ENCODE measurements around the gene ZNF800. TPM values are rescaled to one million over a fixed set of nuclear protein-coding genes. Genes with fewer than 3 reads are reported as not detected.

Gene ZNF800
- total RNA-seq, 1 experiment from 2014 or later, result 21.4 TPM

DNA sequence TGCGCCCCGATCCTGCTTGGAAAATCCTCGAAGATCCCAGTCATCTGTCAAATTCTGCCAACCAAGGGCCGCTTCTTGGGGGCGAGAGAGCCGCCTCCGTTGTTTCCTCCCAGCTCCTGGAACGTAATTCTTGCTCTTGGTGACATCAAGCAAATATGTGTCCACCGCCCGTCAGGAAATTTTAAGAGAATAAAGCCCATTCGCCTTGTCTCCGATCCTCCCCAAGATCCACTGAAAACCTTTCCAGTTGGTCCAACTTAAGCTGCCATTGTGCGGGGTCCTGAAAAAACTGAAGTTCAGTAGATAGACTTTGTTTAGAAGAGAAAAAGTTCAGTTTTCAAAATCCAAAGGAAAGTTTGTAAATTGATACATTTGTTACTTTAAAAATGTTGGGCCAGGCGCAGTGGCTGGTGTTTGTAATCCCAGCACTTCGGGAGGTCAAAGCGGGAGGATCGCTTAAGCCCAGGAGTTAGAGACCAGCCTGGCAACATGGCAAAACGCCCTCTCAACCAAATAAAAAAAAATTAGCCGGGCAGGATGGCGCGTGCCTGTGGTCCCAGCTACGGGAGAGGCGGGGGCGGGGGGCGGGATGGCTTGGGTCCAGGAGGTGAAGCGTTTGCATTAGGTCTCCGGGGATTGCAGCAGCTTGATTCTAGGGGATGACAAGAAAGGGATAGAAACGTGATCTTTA lies 1.0 kb upstream of the ZNF800 start:
- in situ Hi-C loops (cut with HindIII; ENCODE audit: low pct_unique_long_range_greater_than_20kb, low sequenced_read_pairs), result no loop called here
- no peak for DNase-seq (ENCODE audit: low read depth, low spot score)

DNA sequence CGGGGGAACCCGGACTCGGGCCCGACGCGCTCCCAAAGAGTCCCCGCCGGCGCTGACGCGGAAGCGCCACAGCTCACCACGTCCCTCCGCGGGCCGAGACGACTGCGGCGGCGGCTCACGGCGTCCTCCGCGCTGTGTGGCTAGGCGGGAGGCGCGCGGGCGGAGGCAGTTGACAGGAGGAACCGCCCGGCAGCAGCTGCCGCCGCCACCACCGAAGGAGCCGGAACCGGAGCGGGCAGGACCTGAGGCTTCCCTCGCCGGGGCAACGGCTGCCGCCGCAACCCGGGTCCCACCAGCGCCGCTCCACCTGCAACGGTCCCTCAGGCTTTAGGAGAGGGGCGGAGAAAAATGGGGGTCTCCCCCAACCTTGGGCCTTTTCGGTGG lies 334 bp downstream of the ZNF800 start:
- in situ Hi-C loops (cut with HindIII; ENCODE audit: low pct_unique_long_range_greater_than_20kb, low sequenced_read_pairs), result no loop called here
- peak; percentile 57 for DNase-seq (ENCODE audit: low read depth, low spot score)

DNA sequence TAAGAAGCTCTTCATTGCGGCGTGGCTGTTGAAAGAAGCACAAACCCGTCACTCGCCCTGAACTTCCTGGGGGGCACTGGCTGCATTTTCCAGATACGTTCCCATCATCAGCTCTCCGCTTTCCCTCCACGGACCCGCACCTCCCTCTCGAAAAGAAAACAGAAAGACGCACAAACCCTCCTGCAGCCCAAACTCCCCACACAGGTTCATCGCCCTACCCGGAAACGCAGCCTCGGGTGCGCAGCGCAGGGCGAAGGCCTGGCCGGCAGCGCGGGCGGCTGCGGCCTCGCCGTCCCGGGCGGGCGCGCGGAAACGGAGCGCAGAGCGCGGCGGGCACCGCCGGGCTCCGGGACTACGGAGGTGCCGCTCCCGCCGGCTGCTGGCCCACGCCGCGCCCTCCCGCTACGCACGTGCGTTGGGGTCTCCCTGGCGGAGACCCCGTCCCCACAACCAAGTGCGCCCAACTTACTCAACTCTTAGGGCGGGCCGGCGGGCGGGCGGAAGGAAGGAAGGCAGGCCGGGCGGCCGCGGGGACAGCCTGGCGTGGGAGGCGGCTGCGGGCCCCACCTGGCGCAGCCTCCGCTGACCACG lies 822 bp downstream of the ZNF800 start:
- peak; percentile 29 for DNase-seq (ENCODE audit: low read depth, low spot score)

DNA sequence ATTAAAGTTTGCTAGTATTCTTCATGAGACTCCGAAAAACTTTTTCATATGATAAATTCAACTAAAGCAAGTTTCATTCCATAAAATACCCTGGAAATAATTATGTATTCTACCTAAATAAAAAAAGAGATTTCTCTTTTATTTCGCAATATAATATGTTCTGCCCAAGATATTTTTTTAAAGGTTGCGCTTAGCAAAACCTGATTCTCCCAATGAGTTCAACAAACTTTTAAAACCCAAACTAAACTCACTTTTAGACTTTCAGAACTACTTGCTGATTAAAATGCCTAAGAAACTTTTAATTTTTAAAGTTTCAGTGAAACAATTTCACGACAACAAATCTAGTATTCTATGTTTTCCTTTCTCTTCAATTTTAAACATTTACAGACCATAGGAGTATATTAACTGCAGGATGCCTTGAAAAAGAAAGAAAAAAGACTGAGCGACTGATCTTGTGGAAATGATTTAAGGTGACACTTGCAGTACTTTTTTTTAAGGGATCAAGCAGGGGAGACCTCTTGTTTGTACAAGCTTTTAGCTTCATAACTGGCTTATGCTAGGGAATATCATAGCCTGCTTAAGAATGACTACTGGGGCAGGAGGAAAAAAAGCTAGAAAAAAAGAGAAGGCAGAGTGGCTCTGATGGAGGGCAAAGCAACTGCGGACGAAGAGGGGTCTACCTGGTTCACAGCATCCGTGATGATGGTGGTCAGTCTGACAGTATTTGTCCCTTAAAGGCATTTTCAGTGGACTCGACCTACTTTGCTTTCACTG lies 1.5 kb downstream of the ZNF800 start:
- in situ Hi-C loops (cut with HindIII; ENCODE audit: low pct_unique_long_range_greater_than_20kb, low sequenced_read_pairs), result no loop called here
- DNase-seq (ENCODE audit: low read depth, low spot score), result no peak

More for the DNA sequence above, 822 bp downstream of the ZNF800 start:
- in situ Hi-C loops (cut with HindIII; ENCODE audit: low pct_unique_long_range_greater_than_20kb, low sequenced_read_pairs), result no loop called here

DNA sequence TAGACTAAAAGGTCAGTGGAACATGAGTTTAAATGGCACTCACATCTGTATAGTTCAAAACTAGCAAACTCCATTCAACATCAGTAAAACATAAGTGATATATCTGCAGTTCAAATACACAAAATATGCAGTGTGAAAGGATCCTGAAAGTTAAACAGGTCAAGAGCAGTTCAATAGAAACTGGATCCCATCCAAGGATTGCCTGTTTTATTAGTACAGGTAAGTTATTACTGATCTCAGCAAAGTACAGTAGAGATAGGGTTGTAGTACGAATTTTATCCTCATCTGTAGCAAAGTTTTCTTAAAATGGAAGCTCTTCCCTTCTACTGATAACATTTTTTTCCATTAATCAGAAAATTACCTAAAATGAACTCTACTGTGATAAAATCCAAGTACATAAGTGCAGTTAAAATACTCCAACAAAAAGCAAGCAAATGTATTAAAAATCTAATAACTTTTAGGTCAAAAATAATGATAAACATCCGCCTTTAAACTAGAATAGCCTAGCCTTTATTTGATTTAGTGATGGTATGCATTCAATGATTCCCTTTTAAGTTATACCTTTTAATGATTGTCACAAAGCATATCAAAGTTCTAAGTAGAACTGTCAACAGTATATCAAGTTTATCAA lies 2.2 kb downstream of the ZNF800 start:
- no peak for DNase-seq (ENCODE audit: low read depth, low spot score)
- in situ Hi-C loops (cut with HindIII; ENCODE audit: low pct_unique_long_range_greater_than_20kb, low sequenced_read_pairs), result no loop called here

DNA sequence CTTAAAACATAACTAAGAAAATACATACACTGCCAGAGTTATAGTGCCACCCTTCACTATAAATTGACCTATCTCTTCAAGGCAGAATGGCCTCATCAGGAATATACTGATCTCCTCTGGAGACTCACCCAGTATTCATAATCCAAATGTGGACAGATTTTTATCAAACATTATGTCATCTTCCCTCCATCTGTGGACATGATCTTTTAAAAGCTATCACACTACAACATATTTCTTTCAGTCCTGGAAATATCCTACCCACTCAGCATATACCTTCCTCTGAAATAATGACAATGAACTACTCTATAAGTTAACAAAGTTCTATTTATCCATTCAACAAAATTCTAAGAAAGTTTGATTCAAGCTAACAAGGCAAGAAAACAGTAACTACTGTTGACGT lies 3.2 kb downstream of the ZNF800 start:
- in situ Hi-C loops (cut with HindIII; ENCODE audit: low pct_unique_long_range_greater_than_20kb, low sequenced_read_pairs), result no loop called here
- DNase-seq (ENCODE audit: low read depth, low spot score), result no peak

DNA sequence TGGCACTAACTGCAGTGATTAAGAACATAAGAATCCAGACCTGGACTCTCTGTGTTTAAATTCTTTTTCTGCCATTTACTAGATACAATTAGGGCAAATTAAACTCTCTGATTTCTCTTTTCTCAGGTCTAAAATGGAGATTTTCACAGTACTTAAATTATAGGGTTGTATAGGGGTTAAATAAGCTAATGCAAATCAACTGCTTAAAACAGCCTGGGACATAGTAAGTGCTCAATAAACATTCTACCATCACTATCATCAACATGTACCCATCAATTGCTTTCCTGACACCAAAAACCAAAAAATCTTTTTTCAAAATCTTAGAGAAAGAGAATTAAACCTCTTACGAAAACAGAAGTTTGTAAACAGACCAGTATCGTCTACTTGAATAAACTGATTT lies 4.5 kb downstream of the ZNF800 start:
- no peak for DNase-seq (ENCODE audit: low read depth, low spot score)
- in situ Hi-C loops (cut with HindIII; ENCODE audit: low pct_unique_long_range_greater_than_20kb, low sequenced_read_pairs), result no loop called here

DNA sequence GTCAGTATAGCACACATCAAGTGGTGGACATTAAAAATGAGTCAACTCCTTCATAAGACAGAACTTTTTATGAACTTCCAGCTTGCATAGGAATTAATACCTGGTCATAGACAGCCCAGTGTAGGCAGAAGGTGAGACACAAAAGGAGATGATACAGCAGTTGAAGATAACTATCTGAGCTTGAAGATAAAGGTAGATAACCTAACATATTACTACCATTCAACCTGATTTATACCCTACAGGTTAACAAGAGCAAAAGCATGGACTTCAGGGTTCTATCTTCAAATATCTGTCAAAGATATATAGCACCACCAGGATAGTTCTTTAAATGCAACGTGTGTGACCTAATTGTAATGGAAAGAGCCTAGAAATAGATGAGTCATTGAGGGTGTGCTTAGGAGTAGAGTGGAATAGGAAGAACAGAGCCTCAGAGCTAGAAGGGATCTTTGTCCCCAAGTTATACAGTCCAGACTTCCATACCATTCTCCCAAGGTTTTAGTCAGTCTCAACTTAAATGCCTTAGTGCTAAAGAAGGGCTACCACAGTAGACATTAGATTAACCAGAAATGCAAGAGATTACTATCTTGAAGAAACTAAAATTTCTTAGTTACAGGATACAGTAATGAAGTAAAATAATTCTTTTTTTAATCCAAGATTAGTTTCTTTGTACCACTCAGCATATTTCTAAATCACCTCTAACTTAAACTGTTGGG lies 9.2 kb downstream of the ZNF800 start:
- in situ Hi-C loops (cut with HindIII; ENCODE audit: low pct_unique_long_range_greater_than_20kb, low sequenced_read_pairs), result no loop called here
- peak; percentile 49 for DNase-seq (ENCODE audit: low read depth, low spot score)

DNA sequence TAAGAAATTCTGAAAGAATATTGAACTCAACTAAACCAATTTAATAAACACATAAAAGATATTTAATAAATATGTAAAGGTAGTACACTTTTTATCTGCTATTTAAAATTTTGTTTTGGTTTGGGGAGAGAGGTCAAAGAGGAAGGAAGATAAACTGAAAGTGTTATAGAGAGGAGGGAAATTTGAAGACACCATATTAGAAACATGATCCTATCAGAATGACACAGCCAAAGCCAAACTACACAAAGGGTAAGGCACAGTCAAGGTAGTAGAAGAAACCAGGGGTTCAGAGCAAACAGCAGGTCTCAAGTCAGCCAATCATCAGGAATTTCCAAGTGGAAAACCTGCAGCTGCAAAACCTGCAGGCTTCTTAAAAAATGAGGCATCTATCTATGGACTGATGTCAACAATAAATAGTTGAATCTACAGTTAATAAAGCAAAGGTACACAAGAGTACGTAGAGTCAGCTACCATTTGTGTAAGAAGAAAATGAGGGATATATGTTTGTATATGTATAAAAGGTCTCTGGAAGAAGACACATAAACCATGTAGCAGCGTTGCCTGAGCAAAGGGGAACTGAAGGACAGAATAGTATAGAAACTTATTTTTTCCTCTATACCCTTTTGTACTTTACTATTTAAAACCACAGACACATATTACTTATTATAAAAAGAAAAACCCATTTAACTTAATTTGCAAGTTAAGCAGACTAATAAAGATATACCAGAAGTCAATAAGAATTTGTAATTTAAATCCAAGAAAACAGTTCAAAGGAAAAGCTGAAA lies 10.0 kb downstream of the ZNF800 start:
- in situ Hi-C loops (cut with HindIII; ENCODE audit: low pct_unique_long_range_greater_than_20kb, low sequenced_read_pairs), result no loop called here

DNA sequence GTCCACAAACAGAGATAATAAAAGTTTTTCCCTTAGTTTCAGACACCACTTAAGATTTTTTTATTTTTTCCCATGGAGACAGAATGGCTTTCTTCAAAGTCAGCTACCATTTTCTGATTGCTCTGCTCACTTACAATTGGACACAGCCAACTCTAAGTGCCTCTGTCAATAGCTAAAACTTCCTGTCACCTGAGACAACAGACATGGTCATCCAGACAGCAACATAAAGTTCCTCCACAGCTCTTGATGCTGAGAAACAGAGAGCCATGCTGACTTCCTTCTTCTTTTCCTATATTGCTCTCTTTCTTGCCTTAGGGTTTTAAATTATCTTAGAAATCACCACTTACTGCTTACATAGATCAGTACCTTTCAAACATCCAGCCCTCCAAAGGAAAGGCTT lies 12.0 kb downstream of the ZNF800 start:
- in situ Hi-C loops (cut with HindIII; ENCODE audit: low pct_unique_long_range_greater_than_20kb, low sequenced_read_pairs), result no loop called here

More for the DNA sequence above, 10.0 kb downstream of the ZNF800 start:
- no peak for DNase-seq (ENCODE audit: low read depth, low spot score)

DNA sequence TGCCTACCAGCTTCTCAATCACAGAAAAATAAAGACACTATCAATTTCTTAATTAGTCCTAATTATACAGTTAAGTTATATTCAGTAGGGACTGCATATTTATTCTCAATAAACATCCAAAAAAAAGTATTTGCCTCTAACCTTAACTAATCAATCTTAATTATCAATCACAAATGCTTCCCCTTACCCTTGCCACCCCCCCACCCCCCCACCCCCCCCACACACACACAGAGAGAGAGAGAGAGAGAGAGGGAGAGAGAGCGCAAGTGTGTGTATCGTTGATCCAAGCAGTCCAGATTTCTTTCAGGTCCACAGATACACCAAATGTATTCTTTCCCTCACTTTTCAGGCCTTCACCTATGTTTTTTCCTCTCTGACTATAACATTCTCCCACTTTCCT lies 12.9 kb downstream of the ZNF800 start:
- DNase-seq (ENCODE audit: low read depth, low spot score), result no peak
- in situ Hi-C loops (cut with HindIII; ENCODE audit: low pct_unique_long_range_greater_than_20kb, low sequenced_read_pairs), result no loop called here

More for the DNA sequence above, 12.0 kb downstream of the ZNF800 start:
- DNase-seq (ENCODE audit: low read depth, low spot score), result peak; percentile 31

DNA sequence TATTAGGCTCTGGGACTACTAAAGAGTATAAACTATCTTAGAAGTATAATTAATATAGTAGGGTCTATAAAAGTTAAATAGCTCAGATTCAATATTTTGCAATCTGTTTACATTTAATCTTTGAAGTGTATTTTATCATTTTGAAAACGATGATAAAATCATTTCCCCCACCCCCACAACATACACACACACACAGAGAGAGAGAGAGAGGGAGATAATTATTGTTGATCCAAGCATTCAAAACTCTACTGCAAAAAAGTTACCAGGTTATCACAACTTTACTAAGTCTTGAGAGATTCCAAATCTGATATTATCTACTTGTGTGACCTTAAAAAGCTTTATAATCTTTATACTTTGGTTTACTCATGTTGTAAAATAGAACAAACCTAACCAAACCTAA lies 14.0 kb downstream of the ZNF800 start:
- no peak for DNase-seq (ENCODE audit: low read depth, low spot score)
- in situ Hi-C loops (cut with HindIII; ENCODE audit: low pct_unique_long_range_greater_than_20kb, low sequenced_read_pairs), result no loop called here

DNA sequence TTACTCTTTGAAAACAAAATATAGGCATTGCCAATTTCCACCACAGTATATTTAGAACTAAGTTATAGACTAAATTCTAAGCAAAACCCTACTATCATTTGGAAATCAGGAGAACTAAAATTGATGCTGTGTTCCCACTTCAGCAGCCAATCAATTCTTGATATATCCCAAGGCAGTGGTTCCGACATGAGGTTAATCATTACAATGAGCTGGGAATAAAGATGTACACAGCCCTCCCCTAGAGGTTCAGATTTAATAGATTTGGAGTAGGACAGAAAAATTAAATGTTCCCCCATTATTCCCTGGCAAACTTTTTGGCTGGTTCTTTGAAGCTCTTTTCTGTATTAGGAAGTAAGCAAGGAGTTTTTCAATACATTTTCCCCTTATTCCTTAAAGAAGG lies 15.1 kb downstream of the ZNF800 start:
- in situ Hi-C loops (cut with HindIII; ENCODE audit: low pct_unique_long_range_greater_than_20kb, low sequenced_read_pairs), result no loop called here

DNA sequence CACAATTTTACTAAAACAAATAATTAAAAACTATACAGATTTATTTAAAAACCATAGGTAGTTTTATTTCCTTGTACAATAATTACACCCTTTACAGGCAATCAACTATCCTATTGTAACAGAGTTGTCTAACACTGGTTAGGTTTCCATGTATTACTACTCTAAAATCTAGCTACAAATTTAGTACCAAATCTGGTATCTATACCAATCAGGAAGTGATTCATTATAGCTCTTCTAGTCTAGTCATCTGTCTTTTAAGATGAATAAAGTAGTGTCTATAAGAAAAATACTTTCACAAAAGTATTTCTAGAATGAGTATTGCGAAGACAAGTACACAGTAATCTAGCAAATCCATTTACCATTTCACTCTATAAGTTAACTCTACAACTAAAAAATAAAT lies 16.9 kb downstream of the ZNF800 start:
- DNase-seq (ENCODE audit: low read depth, low spot score), result no peak

More for the DNA sequence above, 15.1 kb downstream of the ZNF800 start:
- no peak for DNase-seq (ENCODE audit: low read depth, low spot score)

DNA sequence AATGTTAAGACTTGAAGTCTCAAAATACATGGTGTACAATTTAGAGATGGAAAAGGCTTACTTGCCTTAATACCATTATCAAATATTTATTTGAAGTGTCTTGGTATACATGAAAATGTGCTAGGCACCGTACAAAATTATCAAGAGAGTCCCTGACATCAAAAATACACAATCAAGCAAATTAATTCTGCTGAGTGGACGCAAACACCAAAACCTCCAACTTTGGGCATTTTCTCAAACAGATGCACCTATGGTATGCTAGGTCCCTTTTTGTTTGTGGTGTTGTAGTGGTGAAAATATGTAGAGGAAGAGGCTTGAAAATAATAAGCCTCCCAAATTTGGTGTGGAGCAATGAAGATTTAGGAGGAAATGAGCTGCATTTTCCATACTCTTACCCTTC lies 24.8 kb downstream of the ZNF800 start:
- in situ Hi-C loops (cut with HindIII; ENCODE audit: low pct_unique_long_range_greater_than_20kb, low sequenced_read_pairs), result no loop called here
- DNase-seq (ENCODE audit: low read depth, low spot score), result no peak

More for the DNA sequence above, 16.9 kb downstream of the ZNF800 start:
- in situ Hi-C loops (cut with HindIII; ENCODE audit: low pct_unique_long_range_greater_than_20kb, low sequenced_read_pairs), result no loop called here

DNA sequence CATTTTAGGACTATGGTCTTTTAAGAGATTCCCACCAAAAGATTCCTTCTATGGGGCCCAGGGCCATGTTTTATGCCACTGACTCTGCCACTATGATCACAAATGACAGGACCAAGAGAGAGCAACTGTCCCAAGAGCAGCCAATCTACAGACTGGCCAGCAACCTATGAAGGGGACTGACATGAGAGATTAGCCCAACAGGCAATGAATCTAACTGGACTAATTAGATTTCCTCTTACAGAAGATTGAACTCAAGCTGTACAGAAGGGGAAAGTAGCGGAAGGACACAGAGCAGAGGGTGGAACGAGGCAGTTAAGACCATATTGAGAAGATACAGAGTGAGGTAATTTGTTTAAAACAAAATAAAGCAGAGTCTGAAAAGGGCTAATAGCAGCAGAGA lies 25.8 kb downstream of the ZNF800 start:
- in situ Hi-C loops (cut with HindIII; ENCODE audit: low pct_unique_long_range_greater_than_20kb, low sequenced_read_pairs), result no loop called here

DNA sequence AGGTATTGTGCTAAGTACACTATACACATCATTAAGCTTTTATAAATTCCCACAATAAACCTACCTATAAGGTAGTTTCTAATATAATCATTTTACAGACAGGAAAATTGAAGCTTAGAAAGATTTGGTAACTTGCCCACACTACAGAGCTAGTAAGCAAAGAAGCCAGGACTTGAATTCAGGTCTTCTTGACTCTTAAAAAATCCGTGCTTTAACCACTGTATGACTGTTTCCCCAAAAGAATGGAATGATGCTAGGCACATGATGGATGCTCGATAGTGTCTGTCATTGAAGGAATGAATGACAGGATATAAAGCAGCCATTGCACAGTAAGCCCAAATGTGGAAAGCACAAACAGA lies 26.6 kb downstream of the ZNF800 start:
- in situ Hi-C loops (cut with HindIII; ENCODE audit: low pct_unique_long_range_greater_than_20kb, low sequenced_read_pairs), result no loop called here
- DNase-seq (ENCODE audit: low read depth, low spot score), result no peak

More for the DNA sequence above, 25.8 kb downstream of the ZNF800 start:
- DNase-seq (ENCODE audit: low read depth, low spot score), result no peak
